ENCODE results near the gene RNF152. TPM values are rescaled to one million over a fixed set of nuclear protein-coding genes. Genes with fewer than 3 reads are reported as not detected.
A peak's percentile ranks its signal among the peaks of the same experiment; 100 is the strongest.

RNF152 gene
- total and polyA plus RNA-seq, 2 of the 13 experiments (the other 11 are each of a cell fraction or from before 2014, with no cell fraction given), result 0.04 TPM; not detected in 1

GRCh38 chr18:61890344-61890743, 2.5 kb downstream of the RNF152 start:
- no peaks in the 10 kb centered on the region for H3K9me3 ChIP-seq (ENCODE audit: low read length)
- no peaks in the 10 kb centered on the region for H3K79me2 ChIP-seq (ENCODE audit: insufficient read depth, low read length)
- no peak overlapping the region for H3K4me3 ChIP-seq (replicated peaks in 1 of 3; ENCODE audit: insufficient read depth in 1 of 3, low read depth in 2 of 3, low read length in 3 of 3)
- peaks cover 6 to 34% of the 10 kb centered on the region in 2 experiments for H3K27me3 ChIP-seq (ENCODE audit: control insufficient read depth in 1 of 2, insufficient read depth in 2 of 2, low read length in 2 of 2)
- ATAC-seq (no peak), FAIRE-seq (no peak), DNase-seq (ENCODE audit: low spot score) (no peak)
- H2AFZ ChIP-seq (ENCODE audit: low read length), result no peak overlapping the region
- in situ Hi-C loops (cut with HindIII; ENCODE audit: extremely low pct_ligation_motif_present, low pct_unique_long_range_greater_than_20kb), result no loop called here
- intact Hi-C loops (cut with micrococcal nuclease; ENCODE audit: unreplicated experiment), result no loop called here
- H3K4me2 ChIP-seq (ENCODE audit: low read depth, low read length), result no peak overlapping the region
- no peaks in the 10 kb centered on the region for H3K36me3 ChIP-seq (replicated peaks in 1 of 2; ENCODE audit: control insufficient read depth in 1 of 2, insufficient read depth in 2 of 2, low read length in 2 of 2)
- no peaks in the 10 kb centered on the region for H3K4me1 ChIP-seq (ENCODE audit: insufficient read depth, low read length)
- H3K9ac ChIP-seq (ENCODE audit: insufficient read depth, low read depth, low read length), result no peak overlapping the region
- H4K20me1 ChIP-seq (ENCODE audit: insufficient read depth, low read length), result no peaks in the 10 kb centered on the region
- ChIA-PET POLR2A (no interaction called here), CTCF (ENCODE audit: low intra/inter-chr PET ratio, low total read pairs) (no interaction called here)
- no peak overlapping the region for H3K27ac ChIP-seq (ENCODE audit: extremely low read length, insufficient read depth, low read length)
- 14% methylated on average over 3 of the region's 3 CpGs for WGBS (ENCODE audit: low lambda C conversion rate)
- no peak for TF ChIP-seq POLR2AphosphoS5 (IDR thresholded peaks at IDR 0.05; ENCODE audit: low read depth, low read length)
- no peak for TF ChIP-seq KDM1A (CRISPR knock-in tag; IDR thresholded peaks at IDR 0.05)
- peak; percentile 80 for TF ChIP-seq ZNF12 (CRISPR knock-in tag; IDR thresholded peaks at IDR 0.05)
- no peak for TF ChIP-seq ZBTB21 (CRISPR knock-in tag; IDR thresholded peaks at IDR 0.05)
- TF ChIP-seq ISL2 (CRISPR knock-in tag; IDR thresholded peaks at IDR 0.05), result no peak
- no peak for TF ChIP-seq ZNF687 (CRISPR knock-in tag; IDR thresholded peaks at IDR 0.05)
- TF ChIP-seq PRDM15 (CRISPR knock-in tag; IDR thresholded peaks at IDR 0.05), result no peak
- BruUV-seq (replicated peaks), result no TSS peak
